SK-N-SH treated with all-trans-retinoic acid at 6 μM for 48 hours (cell line): ENCODE measurements around the gene MAST4.

Experiments used
- ATAC-seq: fragments of 200-7000 bp; cut with Tn5 transposase; 3 replicates; pipeline ENCODE4 v1.9.1; 2020; ENCODE audit warnings: mild to moderate bottlenecking, moderate library complexity
- ARNTL ChIP-seq: fragments of 450-650 bp; formaldehyde crosslinking; IDR thresholded peaks from 2 replicates; pipeline ENCODE4 v1.5.0; 2020; ENCODE audit warnings: low read depth, mild to moderate bottlenecking, moderate library complexity, borderline replicate concordance
- BACH2 ChIP-seq: fragments of 250-450 bp; sonication (Bioruptor Pico); IDR thresholded peaks from 2 replicates; pipeline ENCODE4 v1.9.0; 2021; ENCODE audit warnings: mild to moderate bottlenecking, borderline replicate concordance
- CSDC2 ChIP-seq: fragments of 250-450 bp; sonication (Bioruptor Pico); IDR thresholded peaks from 2 replicates; pipeline ENCODE4 v1.5.0; 2020; ENCODE audit warnings: mild to moderate bottlenecking, moderate library complexity
- ESRRG ChIP-seq: fragments of 250-450 bp; sonication (Bioruptor Pico); IDR thresholded peaks from 2 replicates; pipeline ENCODE4 v1.6.1; 2021; ENCODE audit warnings: mild to moderate bottlenecking
- GLIS3 ChIP-seq: fragments of 250-450 bp; sonication (Bioruptor Pico); IDR thresholded peaks from 2 replicates; pipeline ENCODE4 v1.5.0; 2020; ENCODE audit warnings: mild to moderate bottlenecking, moderate library complexity
- OSR1 ChIP-seq: fragments of 250-450 bp; sonication (Bioruptor Pico); IDR thresholded peaks from 2 replicates; pipeline ENCODE4 v1.8.0; 2022; ENCODE audit warnings: moderate library complexity, mild to moderate bottlenecking, inconsistent platforms
- RARB ChIP-seq: fragments of 250-450 bp; sonication (Bioruptor Pico); IDR thresholded peaks from 2 replicates; pipeline ENCODE4 v1.8.0; 2021; ENCODE audit warnings: mild to moderate bottlenecking, moderate library complexity
- SNAI2 ChIP-seq: fragments of 250-450 bp; sonication (Bioruptor Pico); IDR thresholded peaks from 2 replicates; pipeline ENCODE4 v1.5.0; 2020; ENCODE audit warnings: mild to moderate bottlenecking, moderate library complexity
- ZC3H10 ChIP-seq: fragments of 250-450 bp; sonication (Bioruptor Pico); IDR thresholded peaks from 2 replicates; pipeline ENCODE4 v1.5.1; 2021; ENCODE audit warnings: mild to moderate bottlenecking, moderate library complexity
- ZFP3 ChIP-seq: fragments of 250-450 bp; sonication (Bioruptor Pico); IDR thresholded peaks from 2 replicates; pipeline ENCODE4 v1.5.0; 2020; ENCODE audit warnings: mild to moderate bottlenecking, moderate library complexity
- ZFP30 ChIP-seq: fragments of 450-650 bp; formaldehyde crosslinking; IDR thresholded peaks from 2 replicates; pipeline ENCODE4 v1.5.0; 2022; ENCODE audit warnings: mild to moderate bottlenecking, moderate library complexity
- ZNF565 ChIP-seq: fragments of 450-650 bp; formaldehyde crosslinking; conservative IDR thresholded peaks from 2 replicates; pipeline ENCODE4 v1.5.0; 2020; ENCODE audit warnings: low read depth, mild to moderate bottlenecking, moderate library complexity
- ZNF70 ChIP-seq: fragments of 450-650 bp; formaldehyde crosslinking; IDR thresholded peaks from 2 replicates; pipeline ENCODE4 v1.5.0; 2020; ENCODE audit warnings: mild to moderate bottlenecking, moderate library complexity
- TF ChIP-seq, protein P1 (sequence below): fragments of 250-450 bp; sonication (Bioruptor Pico); IDR thresholded peaks from 2 replicates; pipeline ENCODE4 v1.5.1; 2020; ENCODE audit warnings: low read depth, mild to moderate bottlenecking, moderate library complexity
- TF ChIP-seq, protein P2 (sequence below): fragments of 250-450 bp; sonication (Bioruptor Pico); IDR thresholded peaks from 2 replicates; pipeline ENCODE4 v1.5.1; 2021; ENCODE audit warnings: mild to moderate bottlenecking, moderate library complexity
- TF ChIP-seq, protein P3 (sequence below): fragments of 250-450 bp; sonication (Bioruptor Pico); IDR thresholded peaks from 2 replicates; pipeline ENCODE4 v1.8.0; 2020; ENCODE audit warnings: mild to moderate bottlenecking, moderate library complexity, borderline replicate concordance
- TF ChIP-seq, protein P4 (sequence below): fragments of 250-450 bp; sonication (Bioruptor Pico); IDR thresholded peaks from 2 replicates; pipeline ENCODE4 v1.5.0; 2020; ENCODE audit warnings: mild to moderate bottlenecking, moderate library complexity
- TF ChIP-seq, protein P5 (sequence below): fragments of 250-450 bp; sonication (Bioruptor Pico); IDR thresholded peaks from 2 replicates; pipeline ENCODE4 v1.8.0; 2021; ENCODE audit warnings: low read depth, mild to moderate bottlenecking, moderate library complexity, borderline replicate concordance

The MAST4 gene

DNA sequence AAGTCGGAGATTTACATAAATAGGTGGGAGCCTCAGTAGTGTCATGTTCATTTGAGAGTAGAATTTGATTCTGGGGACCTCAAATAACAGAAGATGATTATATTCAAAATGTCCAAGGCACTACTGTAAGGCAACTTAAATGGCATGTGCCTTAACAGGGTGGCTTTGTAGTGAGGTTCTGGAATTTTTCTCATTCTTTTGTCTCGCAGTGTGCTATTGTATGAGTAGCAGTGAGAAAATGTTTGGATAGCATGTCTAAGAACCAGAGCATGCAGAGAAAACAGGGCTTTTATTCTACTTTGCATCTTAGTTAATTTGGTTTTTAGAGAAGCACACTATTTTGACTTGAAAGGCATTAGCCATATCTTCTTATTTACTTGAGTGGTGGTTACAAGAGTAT, 25.0 kb downstream of the MAST4 start:
- TF ChIP-seq, protein P1, sequence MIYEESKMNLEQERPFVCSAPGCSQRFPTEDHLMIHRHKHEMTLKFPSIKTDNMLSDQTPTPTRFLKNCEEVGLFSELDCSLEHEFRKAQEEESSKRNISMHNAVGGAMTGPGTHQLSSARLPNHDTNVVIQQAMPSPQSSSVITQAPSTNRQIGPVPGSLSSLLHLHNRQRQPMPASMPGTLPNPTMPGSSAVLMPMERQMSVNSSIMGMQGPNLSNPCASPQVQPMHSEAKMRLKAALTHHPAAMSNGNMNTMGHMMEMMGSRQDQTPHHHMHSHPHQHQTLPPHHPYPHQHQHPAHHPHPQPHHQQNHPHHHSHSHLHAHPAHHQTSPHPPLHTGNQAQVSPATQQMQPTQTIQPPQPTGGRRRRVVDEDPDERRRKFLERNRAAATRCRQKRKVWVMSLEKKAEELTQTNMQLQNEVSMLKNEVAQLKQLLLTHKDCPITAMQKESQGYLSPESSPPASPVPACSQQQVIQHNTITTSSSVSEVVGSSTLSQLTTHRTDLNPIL (CRISPR knock-in tag), result no peak
- TF ChIP-seq, protein P2, sequence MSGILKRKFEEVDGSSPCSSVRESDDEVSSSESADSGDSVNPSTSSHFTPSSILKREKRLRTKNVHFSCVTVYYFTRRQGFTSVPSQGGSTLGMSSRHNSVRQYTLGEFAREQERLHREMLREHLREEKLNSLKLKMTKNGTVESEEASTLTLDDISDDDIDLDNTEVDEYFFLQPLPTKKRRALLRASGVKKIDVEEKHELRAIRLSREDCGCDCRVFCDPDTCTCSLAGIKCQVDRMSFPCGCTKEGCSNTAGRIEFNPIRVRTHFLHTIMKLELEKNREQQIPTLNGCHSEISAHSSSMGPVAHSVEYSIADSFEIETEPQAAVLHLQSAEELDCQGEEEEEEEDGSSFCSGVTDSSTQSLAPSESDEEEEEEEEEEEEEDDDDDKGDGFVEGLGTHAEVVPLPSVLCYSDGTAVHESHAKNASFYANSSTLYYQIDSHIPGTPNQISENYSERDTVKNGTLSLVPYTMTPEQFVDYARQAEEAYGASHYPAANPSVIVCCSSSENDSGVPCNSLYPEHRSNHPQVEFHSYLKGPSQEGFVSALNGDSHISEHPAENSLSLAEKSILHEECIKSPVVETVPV, result no peak
- TF ChIP-seq, protein P3, sequence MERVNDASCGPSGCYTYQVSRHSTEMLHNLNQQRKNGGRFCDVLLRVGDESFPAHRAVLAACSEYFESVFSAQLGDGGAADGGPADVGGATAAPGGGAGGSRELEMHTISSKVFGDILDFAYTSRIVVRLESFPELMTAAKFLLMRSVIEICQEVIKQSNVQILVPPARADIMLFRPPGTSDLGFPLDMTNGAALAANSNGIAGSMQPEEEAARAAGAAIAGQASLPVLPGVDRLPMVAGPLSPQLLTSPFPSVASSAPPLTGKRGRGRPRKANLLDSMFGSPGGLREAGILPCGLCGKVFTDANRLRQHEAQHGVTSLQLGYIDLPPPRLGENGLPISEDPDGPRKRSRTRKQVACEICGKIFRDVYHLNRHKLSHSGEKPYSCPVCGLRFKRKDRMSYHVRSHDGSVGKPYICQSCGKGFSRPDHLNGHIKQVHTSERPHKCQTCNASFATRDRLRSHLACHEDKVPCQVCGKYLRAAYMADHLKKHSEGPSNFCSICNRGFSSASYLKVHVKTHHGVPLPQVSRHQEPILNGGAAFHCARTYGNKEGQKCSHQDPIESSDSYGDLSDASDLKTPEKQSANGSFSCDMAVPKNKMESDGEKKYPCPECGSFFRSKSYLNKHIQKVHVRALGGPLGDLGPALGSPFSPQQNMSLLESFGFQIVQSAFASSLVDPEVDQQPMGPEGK (CRISPR knock-in tag), result no peak
- no peak for TF ChIP-seq BACH2
- no peak for TF ChIP-seq ARNTL (CRISPR knock-in tag)
- no peak for TF ChIP-seq ESRRG (CRISPR knock-in tag)
- no peak for TF ChIP-seq ZFP30 (CRISPR knock-in tag)
- TF ChIP-seq, protein P4, sequence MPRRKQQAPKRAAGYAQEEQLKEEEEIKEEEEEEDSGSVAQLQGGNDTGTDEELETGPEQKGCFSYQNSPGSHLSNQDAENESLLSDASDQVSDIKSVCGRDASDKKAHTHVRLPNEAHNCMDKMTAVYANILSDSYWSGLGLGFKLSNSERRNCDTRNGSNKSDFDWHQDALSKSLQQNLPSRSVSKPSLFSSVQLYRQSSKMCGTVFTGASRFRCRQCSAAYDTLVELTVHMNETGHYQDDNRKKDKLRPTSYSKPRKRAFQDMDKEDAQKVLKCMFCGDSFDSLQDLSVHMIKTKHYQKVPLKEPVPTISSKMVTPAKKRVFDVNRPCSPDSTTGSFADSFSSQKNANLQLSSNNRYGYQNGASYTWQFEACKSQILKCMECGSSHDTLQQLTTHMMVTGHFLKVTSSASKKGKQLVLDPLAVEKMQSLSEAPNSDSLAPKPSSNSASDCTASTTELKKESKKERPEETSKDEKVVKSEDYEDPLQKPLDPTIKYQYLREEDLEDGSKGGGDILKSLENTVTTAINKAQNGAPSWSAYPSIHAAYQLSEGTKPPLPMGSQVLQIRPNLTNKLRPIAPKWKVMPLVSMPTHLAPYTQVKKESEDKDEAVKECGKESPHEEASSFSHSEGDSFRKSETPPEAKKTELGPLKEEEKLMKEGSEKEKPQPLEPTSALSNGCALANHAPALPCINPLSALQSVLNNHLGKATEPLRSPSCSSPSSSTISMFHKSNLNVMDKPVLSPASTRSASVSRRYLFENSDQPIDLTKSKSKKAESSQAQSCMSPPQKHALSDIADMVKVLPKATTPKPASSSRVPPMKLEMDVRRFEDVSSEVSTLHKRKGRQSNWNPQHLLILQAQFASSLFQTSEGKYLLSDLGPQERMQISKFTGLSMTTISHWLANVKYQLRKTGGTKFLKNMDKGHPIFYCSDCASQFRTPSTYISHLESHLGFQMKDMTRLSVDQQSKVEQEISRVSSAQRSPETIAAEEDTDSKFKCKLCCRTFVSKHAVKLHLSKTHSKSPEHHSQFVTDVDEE (CRISPR knock-in tag), result no peak
- TF ChIP-seq OSR1 (CRISPR knock-in tag), result no peak
- no peak for TF ChIP-seq CSDC2 (CRISPR knock-in tag)
- TF ChIP-seq ZC3H10 (CRISPR knock-in tag), result no peak
- TF ChIP-seq GLIS3 (CRISPR knock-in tag), result no peak
- TF ChIP-seq SNAI2 (CRISPR knock-in tag), result no peak
- no peak for TF ChIP-seq ZNF565 (CRISPR knock-in tag)
- TF ChIP-seq ZFP3 (CRISPR knock-in tag), result no peak
- TF ChIP-seq, protein P5, sequence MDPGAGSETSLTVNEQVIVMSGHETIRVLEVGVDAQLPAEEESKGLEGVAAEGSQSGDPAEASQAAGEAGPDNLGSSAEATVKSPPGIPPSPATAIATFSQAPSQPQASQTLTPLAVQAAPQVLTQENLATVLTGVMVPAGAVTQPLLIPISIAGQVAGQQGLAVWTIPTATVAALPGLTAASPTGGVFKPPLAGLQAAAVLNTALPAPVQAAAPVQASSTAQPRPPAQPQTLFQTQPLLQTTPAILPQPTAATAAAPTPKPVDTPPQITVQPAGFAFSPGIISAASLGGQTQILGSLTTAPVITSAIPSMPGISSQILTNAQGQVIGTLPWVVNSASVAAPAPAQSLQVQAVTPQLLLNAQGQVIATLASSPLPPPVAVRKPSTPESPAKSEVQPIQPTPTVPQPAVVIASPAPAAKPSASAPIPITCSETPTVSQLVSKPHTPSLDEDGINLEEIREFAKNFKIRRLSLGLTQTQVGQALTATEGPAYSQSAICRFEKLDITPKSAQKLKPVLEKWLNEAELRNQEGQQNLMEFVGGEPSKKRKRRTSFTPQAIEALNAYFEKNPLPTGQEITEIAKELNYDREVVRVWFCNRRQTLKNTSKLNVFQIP (CRISPR knock-in tag), result no peak
- no peak for ATAC-seq

DNA sequence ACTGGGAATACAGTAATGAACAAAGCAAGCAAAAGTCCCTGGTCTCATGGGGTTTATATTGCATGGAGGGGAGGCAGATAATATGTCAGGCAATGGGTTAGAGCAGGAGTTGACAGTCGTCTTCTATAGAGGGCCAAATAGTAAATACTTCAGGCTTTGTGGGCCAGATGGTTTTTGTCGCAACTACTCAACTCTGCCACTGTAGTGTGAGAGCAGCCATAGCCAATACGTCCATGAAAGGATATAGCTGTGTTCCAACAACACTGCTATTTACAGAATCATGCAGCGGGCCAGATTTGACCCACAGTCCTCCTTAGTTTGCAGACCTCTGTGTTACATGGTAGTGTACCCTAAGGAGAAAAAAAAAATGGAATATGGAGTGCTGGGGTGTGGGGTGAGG, 25.5 kb downstream of the MAST4 start:
- TF ChIP-seq, protein P4 (CRISPR knock-in tag), result no peak
- TF ChIP-seq CSDC2 (CRISPR knock-in tag), result no peak
- no peak for ATAC-seq

DNA sequence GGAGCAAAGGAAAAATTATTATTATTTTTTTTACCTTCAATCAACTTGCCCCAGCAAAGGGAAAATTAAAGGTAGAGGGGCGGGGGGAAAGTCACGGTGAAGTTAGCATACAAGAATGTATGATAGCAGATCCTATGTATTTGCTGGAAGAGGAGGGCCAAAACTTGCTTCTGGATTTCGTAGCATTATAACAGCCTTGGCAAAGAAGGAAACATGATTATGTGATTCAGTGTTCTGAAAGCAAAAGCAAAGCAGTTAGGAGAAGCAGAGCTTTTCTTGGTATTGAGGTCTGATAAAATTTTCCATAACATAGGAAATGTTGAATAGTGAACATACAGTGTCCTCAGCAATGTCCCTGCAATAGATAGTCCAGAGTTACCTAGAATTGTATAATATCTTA, 32.4 kb downstream of the MAST4 start:
- no peak for ATAC-seq

More for the DNA sequence above, 32.4 kb downstream of the MAST4 start:
- TF ChIP-seq ARNTL (CRISPR knock-in tag) (no peak), RARB (no peak), ZNF70 (CRISPR knock-in tag) (no peak), BACH2 (no peak), SNAI2 (CRISPR knock-in tag) (no peak)
- TF ChIP-seq, protein P1 (CRISPR knock-in tag), result no peak
- TF ChIP-seq, protein P5 (CRISPR knock-in tag), result no peak
